DND-41 (cell line): Measurements from ENCODE around the gene EOGT.
A peak's percentile ranks its signal among the peaks of the same experiment; 100 is the strongest.

Experiments used
- ATAC-seq: fragments of 200-7000 bp; cut with Tn5 transposase; 3 replicates; pipeline ENCODE4 v1.9.1; 2021; ENCODE audit warnings: low read depth; ENCODE audit not compliant: insufficient read depth
- DNase-seq: peaks from one replicate; pipeline ENCODE4 v3.0.0-alpha.2; 2020
- H2AFZ ChIP-seq: 2 replicates; pipeline ENCODE4 v1.6.0; 2012; ENCODE audit warnings: low read depth, low read length
- H3K27ac ChIP-seq: 2 replicates; pipeline ENCODE4 v1.5.1; 2012; ENCODE audit warnings: low read length, inconsistent platforms
- H3K27me3 ChIP-seq: fragments of 200-600 bp; sonication (generic); 2 replicates; pipeline ENCODE4 v1.6.0; 2012; ENCODE audit warnings: low read length, mild to moderate bottlenecking, inconsistent platforms; ENCODE audit not compliant: insufficient read depth, poor library complexity
- H3K36me3 ChIP-seq: 2 replicates; pipeline ENCODE4 v1.5.1; 2012; ENCODE audit warnings: low read length, inconsistent platforms; ENCODE audit not compliant: insufficient read depth
- H3K4me1 ChIP-seq: 2 replicates; pipeline ENCODE4 v1.5.1; 2012; ENCODE audit warnings: mild to moderate bottlenecking, low read length; ENCODE audit not compliant: insufficient read depth
- H3K4me2 ChIP-seq: 2 replicates; pipeline ENCODE4 v1.6.0; 2012; ENCODE audit warnings: mild to moderate bottlenecking, moderate library complexity, low read length, inconsistent platforms; ENCODE audit not compliant: insufficient read depth
- H3K4me3 ChIP-seq, 2 experiments: fragments of 200-600 bp in 1 of 2; shearing (Covaris generic) in 1 of 2; 2 replicates each; pipeline ENCODE4 v1.5.1; 2012 to 2016; ENCODE audit warnings: inconsistent platforms in 2 of 2, low read length in 2 of 2, mild to moderate bottlenecking in 2 of 2, low read depth in 1 of 2, moderate library complexity in 1 of 2
- H3K79me2 ChIP-seq: 2 replicates; pipeline ENCODE4 v1.6.0; 2012; ENCODE audit warnings: low read length, inconsistent platforms; ENCODE audit not compliant: insufficient read depth
- H3K9ac ChIP-seq: 2 replicates; pipeline ENCODE4 v1.6.0; 2012; ENCODE audit warnings: low read depth, mild to moderate bottlenecking, inconsistent platforms, low read length, moderate library complexity
- H3K9me3 ChIP-seq: 2 replicates; pipeline ENCODE4 v1.5.1; 2012; ENCODE audit warnings: low read length, moderate library complexity, mild to moderate bottlenecking, inconsistent platforms; ENCODE audit not compliant: insufficient read depth, severe bottlenecking
- H4K20me1 ChIP-seq: 2 replicates; pipeline ENCODE4 v1.6.0; 2012; ENCODE audit warnings: low read length; ENCODE audit not compliant: insufficient read depth
- CTCF ChIP-seq: IDR thresholded peaks from 2 replicates; pipeline ENCODE4 v1.5.1; 2012; ENCODE audit warnings: borderline replicate concordance, low read length, moderate library complexity, mild to moderate bottlenecking; ENCODE audit not compliant: poor library complexity, severe bottlenecking; ENCODE audit errors: extremely low read depth
- EZH2 ChIP-seq: IDR thresholded peaks from 3 replicates; pipeline ENCODE4 v1.6.1; 2012; ENCODE audit warnings: borderline replicate concordance, low read depth, mild to moderate bottlenecking, moderate library complexity, low read length, inconsistent platforms; ENCODE audit not compliant: severe bottlenecking

The EOGT gene

GRCh38 chr3:69016901-69017300, 3.4 kb upstream of the EOGT start:
- ATAC-seq (no peak), DNase-seq (no peak)
- TF ChIP-seq CTCF (no peak), EZH2 (no peak)
- Histone ChIP-seq H4K20me1 (no peaks in the 10 kb centered on the region), H3K4me2 (no peak overlapping the region), H3K9ac (no peak overlapping the region), H3K27ac (no peak overlapping the region), H3K36me3 (no peaks in the 10 kb centered on the region; the same call in 1 of the 2 replicates), H3K4me1 (peaks cover 22% of the 10 kb centered on the region), H2AFZ (no peak overlapping the region), H3K9me3 (no peaks in the 10 kb centered on the region), H3K4me3 (no peak overlapping the region), H3K79me2 (no peaks in the 10 kb centered on the region), H3K27me3 (peaks cover 4% of the 10 kb centered on the region)

GRCh38 chr3:69016102-69016501, 2.6 kb upstream of the EOGT start:
- Histone ChIP-seq H3K27ac (no peak overlapping the region), H3K79me2 (no peaks in the 10 kb centered on the region), H2AFZ (no peak overlapping the region), H3K9me3 (no peaks in the 10 kb centered on the region), H3K36me3 (no peaks in the 10 kb centered on the region; the same call in 1 of the 2 replicates), H4K20me1 (no peaks in the 10 kb centered on the region), H3K9ac (no peak overlapping the region), H3K4me3 (no peak overlapping the region), H3K4me2 (no peak overlapping the region), H3K4me1 (peaks cover 22% of the 10 kb centered on the region), H3K27me3 (peaks cover 4% of the 10 kb centered on the region)
- TF ChIP-seq CTCF (no peak), EZH2 (no peak)
- DNase-seq, result no peak
- no peak for ATAC-seq

- ATAC-seq (0 out of 3 replicates have a peak, but pooled peaks have one; percentile 2), DNase-seq (no peak)
- TF ChIP-seq EZH2 (no peak), CTCF (no peak)
- H3K4me2 ChIP-seq, result peak overlapping the region; percentile 97
- peaks cover 22% of the 10 kb centered on the region for H3K4me1 ChIP-seq
- H4K20me1 ChIP-seq, result no peaks in the 10 kb centered on the region
- H2AFZ ChIP-seq, result peak overlapping the region; percentile 98
- H3K36me3 ChIP-seq, result no peaks in the 10 kb centered on the region; the same call in 1 of the 2 replicates
- H3K79me2 ChIP-seq, result no peaks in the 10 kb centered on the region
- peak overlapping the region; percentile 27 to 70 for H3K4me3 ChIP-seq
- H3K27me3 ChIP-seq, result peaks cover 4% of the 10 kb centered on the region
- peak overlapping the region; percentile 65 for H3K9ac ChIP-seq
- no peaks in the 10 kb centered on the region for H3K9me3 ChIP-seq
- H3K27ac ChIP-seq, result peak overlapping the region; percentile 58
Observed at GRCh38 chr3:69014022-69014580, 617 bp upstream of the EOGT start.
